NCI-H1436 treated with DMSO at 0.1 percent for 48 hours (cell line): ENCODE measurements around the gene COMMD2.

ENCODE experiments used
- DNase-seq: peaks from one replicate; lab custom pipeline; 2025; lab: John Stamatoyannopoulos, UW

COMMD2 gene

GRCh38 chr3:149702691-149703441 lies 49.4 kb downstream of the COMMD2 start:
- no peak for DNase-seq

- DNase-seq = no peak
These were observed 50.3 kb downstream of the COMMD2 start for GRCh38 chr3:149701977-149702350.

GRCh38 chr3:149701206-149701976 lies 50.9 kb downstream of the COMMD2 start:
- no peak for DNase-seq
